SK-N-MC (cell line): Measurements from ENCODE around the gene RPS23.
A peak's percentile ranks its signal among the peaks of the same experiment; 100 is the strongest.
"Not testable (repeated sequence)": the region's sequence is repeated elsewhere in the genome, so short reads cannot be mapped to it uniquely, and the experiment has no call there.

Source experiments
- DNase-seq: peaks from one replicate; pipeline ENCODE4 v3.0.0-alpha.2; 2011; ENCODE audit warnings: low read depth, low spot score
- H3K27ac ChIP-seq: fragments of 200-600 bp; sonication (generic); 2 replicates; pipeline ENCODE4 v1.5.1; 2016; ENCODE audit warnings: mixed run types
- H3K36me3 ChIP-seq: fragments of 200-600 bp; sonication (generic); 2 replicates; pipeline ENCODE4 v1.6.1; 2017; ENCODE audit warnings: antibody characterized with exemption, low read length, mixed read lengths; ENCODE audit not compliant: insufficient read depth
- H3K4me3 ChIP-seq: fragments of 200-600 bp; sonication (generic); 2 replicates; pipeline ENCODE4 v1.5.1; 2016
- H3K9ac ChIP-seq: fragments of 200-600 bp; sonication (generic); 2 replicates; pipeline ENCODE4 v1.8.0; 2017; ENCODE audit warnings: mixed run types, mixed read lengths; ENCODE audit not compliant: insufficient read length
- H3K9me3 ChIP-seq: fragments of 200-600 bp; sonication (generic); 2 replicates; pipeline ENCODE4 v1.6.1; 2017; ENCODE audit warnings: low read depth, mild to moderate bottlenecking, antibody characterized with exemption, low read length, moderate library complexity, mixed read lengths
- EZH2 ChIP-seq: fragments of 200-600 bp; sonication (generic); IDR thresholded peaks from one replicate; pipeline ENCODE4 v1.6.1; 2017; ENCODE audit warnings: antibody characterized with exemption
- FOXP2 ChIP-seq: optimal IDR thresholded peaks from 2 replicates; pipeline ENCODE3; 2011; ENCODE audit warnings: mild to moderate bottlenecking, moderate library complexity; ENCODE audit not compliant: insufficient read depth; ENCODE audit errors: extremely low read length, control extremely low read depth
- POLR2AphosphoS5 ChIP-seq: IDR thresholded peaks from 2 replicates; pipeline ENCODE4 v1.6.1; 2012; ENCODE audit warnings: mild to moderate bottlenecking, low read depth, low read length, borderline replicate concordance

RPS23 gene

DNA sequence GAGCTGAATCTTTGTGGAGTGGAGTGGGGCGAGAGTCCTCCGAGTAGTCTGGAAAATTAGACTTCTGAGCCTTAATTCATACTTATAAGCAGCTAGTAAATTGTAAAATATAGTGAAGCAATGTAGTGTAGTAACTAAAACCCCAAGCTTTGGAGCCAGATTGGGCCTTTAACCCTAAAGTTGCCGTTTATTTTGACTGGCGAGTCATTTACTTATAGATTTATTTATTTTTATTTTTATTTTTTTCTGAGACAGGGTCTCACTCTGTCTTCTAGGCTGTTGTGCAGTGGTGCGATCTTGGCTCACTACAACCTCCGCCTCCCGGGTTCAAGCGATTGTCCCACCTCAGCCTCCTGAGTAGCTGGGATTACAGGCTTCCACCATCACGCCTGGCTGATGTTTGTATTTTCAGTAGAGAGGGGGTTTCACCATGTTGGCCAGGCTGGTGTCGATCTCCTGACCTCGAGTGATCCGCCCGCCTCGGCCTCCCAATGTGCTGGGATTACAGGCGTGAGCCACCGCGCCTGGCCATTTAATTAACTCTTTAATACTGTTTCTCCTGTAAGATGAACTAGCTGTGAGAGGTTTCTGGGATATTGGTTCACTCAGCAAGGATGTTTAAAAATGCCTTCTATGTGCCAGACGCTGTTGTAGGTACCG, 687 bp upstream of the RPS23 start:
- Histone ChIP-seq H3K9me3 (no peaks in the 10 kb centered on the region), H3K36me3 (peaks cover 40% of the 10 kb centered on the region), H3K27ac (peak overlapping the region; percentile 97), H3K9ac (peak overlapping the region; percentile 100), H3K4me3 (peak overlapping the region; percentile 97)
- no peak for TF ChIP-seq EZH2
- TF ChIP-seq POLR2AphosphoS5: no peak; the same call in 1 of the 2 replicates
- no peak for TF ChIP-seq FOXP2
- DNase-seq: no peak

DNA sequence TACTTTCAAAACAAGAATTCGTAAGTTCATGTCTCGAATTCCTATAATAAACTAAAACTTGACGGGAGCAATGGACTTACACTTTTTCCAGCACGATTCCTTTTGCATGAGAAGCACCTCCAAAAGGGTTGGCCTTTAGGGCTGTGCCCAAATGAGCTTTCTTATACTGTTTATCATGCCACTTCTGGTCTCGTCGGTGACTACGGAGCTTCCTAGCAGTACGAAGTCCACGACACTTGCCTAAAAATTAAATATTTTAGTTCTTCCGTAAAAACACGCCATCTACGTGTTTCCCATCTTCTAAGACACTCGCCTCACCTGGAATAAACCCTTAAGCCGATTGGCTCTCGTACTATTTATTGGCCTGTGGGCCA, 554 bp downstream of the RPS23 start:
- Histone ChIP-seq H3K27ac (peak overlapping the region; percentile 97), H3K36me3 (peaks cover 43% of the 10 kb centered on the region), H3K4me3 (peak overlapping the region; percentile 97), H3K9me3 (no peaks in the 10 kb centered on the region), H3K9ac (peak overlapping the region; percentile 100)
- DNase-seq: no peak
- no peak for TF ChIP-seq FOXP2
- TF ChIP-seq EZH2: no peak
- TF ChIP-seq POLR2AphosphoS5: no peak

DNA sequence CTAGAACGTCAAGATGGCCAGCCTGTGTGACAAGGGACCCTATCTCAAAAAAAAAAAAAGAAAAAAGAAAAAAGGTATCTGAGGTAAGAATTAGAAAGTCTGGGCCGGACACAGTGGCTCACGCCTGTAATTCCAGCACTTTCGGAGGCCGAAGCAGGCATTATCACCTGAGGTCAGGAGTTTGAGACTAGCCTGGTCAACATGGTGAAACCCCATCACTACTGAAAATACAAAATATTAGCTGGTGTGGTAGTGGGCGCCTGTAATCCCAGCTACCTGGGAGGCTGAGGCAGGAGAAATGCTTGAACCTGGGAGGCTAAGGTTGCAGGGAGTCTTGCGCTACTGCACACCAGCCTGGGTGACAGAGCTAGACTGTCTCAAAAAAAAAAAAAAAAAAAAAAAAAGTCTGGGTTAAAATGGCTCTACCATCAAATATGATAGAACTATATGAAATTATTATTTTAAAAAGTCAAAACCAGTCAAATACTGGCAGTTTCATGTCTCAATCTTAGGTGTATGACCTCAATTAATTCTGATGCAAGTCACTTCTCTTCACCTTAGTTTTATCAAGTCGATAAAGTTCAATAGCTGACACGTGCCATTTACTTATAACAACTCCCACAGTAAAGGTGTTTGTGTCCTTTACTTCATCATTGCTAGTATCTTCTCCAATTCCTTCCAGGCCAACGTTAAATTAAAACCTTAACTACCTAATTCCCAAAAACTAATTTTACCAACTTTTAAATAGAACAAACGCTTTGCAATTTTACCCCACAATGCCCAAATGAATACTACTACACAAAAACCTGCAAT, 1.1 kb downstream of the RPS23 start:
- peak overlapping the region; percentile 97 for H3K27ac ChIP-seq
- DNase-seq: no peak
- H3K36me3 ChIP-seq: peaks cover 43% of the 10 kb centered on the region
- H3K9ac ChIP-seq: peak overlapping the region; percentile 100
- H3K9me3 ChIP-seq: no peaks in the 10 kb centered on the region
- H3K4me3 ChIP-seq: peak overlapping the region; percentile 97
- TF ChIP-seq POLR2AphosphoS5: no peak; the same call in 1 of the 2 replicates
- TF ChIP-seq EZH2: no peak
- no peak for TF ChIP-seq FOXP2

DNA sequence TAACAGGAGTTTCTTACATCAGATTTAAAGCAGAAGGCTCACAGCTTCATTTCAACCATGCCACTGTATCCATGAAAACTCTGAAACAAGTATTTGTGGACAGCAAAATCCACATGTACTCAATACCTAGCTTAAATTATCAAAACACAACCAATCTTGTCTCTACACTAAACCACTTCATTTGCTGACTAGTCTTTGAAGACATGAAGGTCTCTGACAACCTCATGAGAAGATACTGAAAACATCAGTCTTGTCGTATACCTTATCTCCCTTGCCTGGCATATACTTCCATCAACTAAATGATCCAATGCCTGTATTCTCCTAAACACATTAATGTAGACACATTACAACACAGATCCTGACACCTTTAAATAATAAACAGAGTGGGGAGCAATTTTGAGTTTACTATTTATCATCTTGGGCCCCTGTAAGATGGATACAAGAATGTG, 2.9 kb downstream of the RPS23 start:
- TF ChIP-seq FOXP2: no peak
- no peak for TF ChIP-seq POLR2AphosphoS5
- TF ChIP-seq EZH2: no peak
- no peak overlapping the region for H3K4me3 ChIP-seq
- peak overlapping the region; percentile 69; the same call in 1 of the 2 replicates for H3K27ac ChIP-seq
- no peak for DNase-seq
- no peaks in the 10 kb centered on the region for H3K9me3 ChIP-seq
- H3K9ac ChIP-seq: no peak overlapping the region
- H3K36me3 ChIP-seq: peaks cover 43% of the 10 kb centered on the region

DNA sequence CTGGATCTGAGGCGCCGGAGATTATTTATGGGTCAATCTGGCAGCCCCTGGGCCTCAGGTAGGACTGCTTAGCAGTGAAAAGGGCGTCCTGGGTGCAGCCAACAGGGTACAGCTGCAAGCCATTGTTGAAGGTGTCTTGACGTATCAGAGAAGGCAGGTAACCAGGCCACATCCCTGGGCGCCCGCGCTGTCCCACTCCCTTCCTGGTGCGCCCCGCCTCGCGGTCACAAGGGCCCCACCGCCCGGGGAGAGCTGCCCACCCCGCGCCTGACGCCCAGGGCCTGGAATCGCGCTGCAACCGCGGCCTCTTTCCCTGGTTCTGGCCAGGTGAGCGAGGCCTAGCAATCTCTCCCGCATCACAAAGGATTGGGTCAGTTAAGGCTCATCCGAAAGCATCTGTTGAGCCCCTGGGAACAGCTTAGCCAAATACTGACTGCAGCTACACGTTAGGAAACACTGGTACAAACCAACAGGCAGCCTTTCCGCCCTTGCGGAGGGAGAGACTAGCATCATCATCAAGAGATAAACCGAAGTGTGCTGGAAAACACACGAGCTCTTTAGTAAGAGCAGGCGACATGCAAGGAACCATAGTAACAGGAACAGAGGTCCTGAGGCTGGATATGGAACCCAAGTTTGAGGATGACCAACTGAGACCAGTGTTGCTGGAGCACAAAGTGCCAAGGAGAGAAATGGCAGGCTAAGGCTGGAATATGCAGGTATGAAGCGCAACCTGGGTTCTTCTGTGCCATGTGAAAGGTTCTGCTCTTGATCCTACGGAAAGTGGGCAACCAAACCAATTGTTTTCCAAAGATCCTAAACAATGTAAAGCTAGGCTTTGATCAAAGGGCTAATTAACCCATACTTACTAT, 3.6 kb downstream of the RPS23 start:
- no peak overlapping the region for H3K9ac ChIP-seq
- no peak for TF ChIP-seq FOXP2
- no peak for TF ChIP-seq EZH2
- TF ChIP-seq POLR2AphosphoS5: no peak
- peak overlapping the region; percentile 69; the same call in 1 of the 2 replicates for H3K27ac ChIP-seq
- H3K36me3 ChIP-seq: peaks cover 43% of the 10 kb centered on the region
- H3K9me3 ChIP-seq: no peaks in the 10 kb centered on the region
- DNase-seq: no peak
- no peak overlapping the region for H3K4me3 ChIP-seq

DNA sequence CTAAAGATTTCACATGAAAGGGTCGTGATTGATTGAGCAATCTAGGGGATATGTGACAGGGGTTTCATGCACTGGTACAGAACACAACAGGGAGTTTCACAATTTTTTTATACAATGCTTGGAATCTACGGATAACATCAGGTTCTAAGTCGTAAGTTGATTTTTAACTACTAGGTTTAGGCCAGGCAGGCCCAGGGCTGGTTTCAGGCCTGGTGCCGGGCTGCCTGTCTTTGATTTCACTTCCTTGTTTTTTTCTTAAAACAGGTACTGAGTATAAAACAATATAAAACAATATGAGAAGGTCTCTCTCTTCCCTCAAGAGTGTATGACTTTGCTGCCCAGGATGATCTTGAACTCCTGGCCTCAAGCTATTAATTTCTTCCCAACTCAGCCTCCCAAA, 4.7 kb downstream of the RPS23 start:
- TF ChIP-seq POLR2AphosphoS5: peak; percentile 31
- not testable (repeated sequence) for DNase-seq, H3K4me3 ChIP-seq, H3K9me3 ChIP-seq, H3K9ac ChIP-seq
- peaks cover 45% of the 10 kb centered on the region for H3K36me3 ChIP-seq
- H3K27ac ChIP-seq: peak overlapping the region; percentile 23

DNA sequence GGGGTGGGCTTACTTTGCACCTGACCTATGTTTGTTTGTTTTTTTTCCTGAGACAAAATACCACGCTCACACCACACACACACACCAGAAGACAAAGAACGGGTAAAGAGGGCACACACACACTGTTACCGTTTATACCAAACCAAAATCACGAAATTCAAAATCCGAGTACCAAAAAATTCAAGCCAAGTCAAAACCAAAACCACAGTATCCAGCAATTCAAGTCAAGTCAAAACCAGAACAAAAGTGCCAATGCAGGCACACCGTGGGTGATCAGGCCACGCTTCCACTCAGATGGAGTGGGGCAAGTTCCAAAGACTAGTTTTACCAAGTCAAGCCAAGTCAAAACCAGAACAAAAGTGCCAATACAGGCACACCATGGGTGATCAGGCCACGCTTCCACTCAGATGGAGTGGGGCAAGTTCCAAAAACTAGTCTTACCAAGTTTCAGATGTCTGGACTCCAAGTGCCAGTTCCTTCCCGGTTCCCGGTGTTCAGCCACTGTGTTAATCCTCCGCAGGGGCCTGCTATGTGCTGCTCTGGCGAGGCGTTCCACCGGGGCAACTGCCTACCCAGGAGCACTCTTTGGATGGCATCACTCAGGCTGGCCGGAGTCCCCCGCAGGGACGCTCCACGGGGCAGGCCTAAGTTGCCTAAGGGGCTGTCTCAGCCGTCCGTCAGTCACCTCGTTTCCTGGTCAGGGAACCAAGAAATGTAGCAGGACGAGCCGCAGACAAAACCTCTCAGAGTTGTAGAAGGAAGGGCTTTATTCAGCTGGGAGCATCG, 5.4 kb downstream of the RPS23 start:
- H3K9ac ChIP-seq, H3K9me3 ChIP-seq, H3K4me3 ChIP-seq, DNase-seq: not testable (repeated sequence)
- peak overlapping the region; percentile 23 for H3K27ac ChIP-seq
- TF ChIP-seq POLR2AphosphoS5: peak; percentile 55
- H3K36me3 ChIP-seq: peaks cover 48% of the 10 kb centered on the region

DNA sequence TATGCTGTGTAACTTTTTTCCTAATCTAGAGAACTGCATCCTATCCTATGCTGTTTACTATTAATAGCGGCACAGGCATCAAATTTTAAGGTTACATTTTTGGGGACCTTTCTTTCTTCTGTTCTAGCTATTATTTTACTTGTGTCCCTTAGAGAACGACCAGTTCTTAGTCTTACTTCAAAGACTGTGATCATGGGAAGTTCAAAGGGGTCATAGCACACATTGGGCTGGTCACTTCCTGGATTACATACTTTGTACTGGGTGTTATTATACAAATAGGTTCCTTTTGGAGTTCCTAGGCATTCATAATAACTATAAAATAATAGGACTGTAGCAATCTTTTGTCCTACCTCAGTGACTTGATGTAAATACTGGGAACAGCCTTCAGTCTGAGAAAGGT, 8.8 kb downstream of the RPS23 start:
- H3K4me3 ChIP-seq, H3K27ac ChIP-seq, DNase-seq, H3K9ac ChIP-seq, H3K9me3 ChIP-seq: not testable (repeated sequence)
- H3K36me3 ChIP-seq: peaks cover 14% of the 10 kb centered on the region

DNA sequence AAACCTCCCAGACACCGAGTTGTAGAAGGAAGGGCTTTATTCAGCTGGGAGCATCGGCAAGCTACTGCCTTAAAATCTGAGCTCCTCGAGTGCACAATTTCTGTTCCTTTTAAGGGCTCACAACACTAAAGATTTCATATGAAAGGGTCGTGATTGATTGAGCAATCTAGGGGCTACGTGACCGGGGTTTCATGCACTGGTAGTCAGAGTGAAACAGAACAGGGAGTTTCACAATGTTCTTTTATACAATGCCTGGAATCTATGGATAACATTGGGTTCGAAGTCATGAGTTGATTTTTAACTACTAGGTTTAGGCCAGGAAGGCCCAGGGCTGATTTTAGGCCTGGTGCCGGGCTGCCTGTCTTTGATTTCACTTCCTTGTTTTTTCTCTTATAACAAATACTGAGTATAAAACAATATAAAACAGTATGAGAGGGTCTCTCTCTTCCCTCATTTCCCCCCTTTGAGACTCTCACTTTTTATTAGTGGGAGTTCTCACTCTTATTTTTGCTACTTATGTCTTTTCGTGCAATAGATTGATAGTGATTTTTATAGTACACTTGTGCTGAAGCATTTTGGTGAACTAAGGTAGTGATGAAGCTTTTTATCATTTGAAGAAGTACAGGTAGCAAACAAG, 10.7 kb downstream of the RPS23 start:
- not testable (repeated sequence) for H3K9me3 ChIP-seq, H3K27ac ChIP-seq, H3K4me3 ChIP-seq, H3K9ac ChIP-seq, DNase-seq, H3K36me3 ChIP-seq
